ENCODE data around the gene ZNF195. TPM values are rescaled to one million over a fixed set of nuclear protein-coding genes. Genes with fewer than 3 reads are reported as not detected.
"Not testable (repeated sequence)": the region's sequence is repeated elsewhere in the genome, so short reads cannot be mapped to it uniquely, and the experiment has no call there.

The ZNF195 gene
- total and polyA plus RNA-seq, 9 donors = 8.3 to 26.0 (median 15.6) TPM

DNA sequence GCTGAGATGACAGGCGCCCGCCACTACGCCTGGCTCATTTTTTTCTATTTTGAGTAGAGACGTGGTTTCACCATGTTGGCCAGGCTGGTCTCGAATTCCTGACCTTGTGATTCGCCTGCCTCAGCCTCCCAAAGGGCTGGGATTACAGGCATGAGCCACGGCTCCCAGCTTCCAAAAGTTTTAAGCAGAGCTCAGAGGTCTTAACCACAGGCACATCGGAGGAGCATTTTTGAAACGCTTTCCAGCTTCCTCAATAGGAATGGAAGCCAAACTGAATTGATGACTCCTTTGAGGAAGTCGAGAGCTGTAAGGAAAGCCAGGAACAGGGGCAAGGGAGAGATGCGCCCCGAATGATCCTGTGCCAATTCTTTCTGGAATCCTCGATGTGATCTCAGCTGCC lies 14.5 kb upstream of the ZNF195 start:
- DNase-seq; H3K27ac ChIP-seq; H3K36me3 ChIP-seq; H3K27me3 ChIP-seq; intact Hi-C loops (cut with DNase I); H3K9me3 ChIP-seq; H3K4me1 ChIP-seq (ENCODE audit: insufficient read depth); H3K4me3 ChIP-seq: not testable (repeated sequence)
- WGBS, 3 donors = 41 to 58% (median 50%) methylated on average over 13 of the region's 13 CpGs

DNA sequence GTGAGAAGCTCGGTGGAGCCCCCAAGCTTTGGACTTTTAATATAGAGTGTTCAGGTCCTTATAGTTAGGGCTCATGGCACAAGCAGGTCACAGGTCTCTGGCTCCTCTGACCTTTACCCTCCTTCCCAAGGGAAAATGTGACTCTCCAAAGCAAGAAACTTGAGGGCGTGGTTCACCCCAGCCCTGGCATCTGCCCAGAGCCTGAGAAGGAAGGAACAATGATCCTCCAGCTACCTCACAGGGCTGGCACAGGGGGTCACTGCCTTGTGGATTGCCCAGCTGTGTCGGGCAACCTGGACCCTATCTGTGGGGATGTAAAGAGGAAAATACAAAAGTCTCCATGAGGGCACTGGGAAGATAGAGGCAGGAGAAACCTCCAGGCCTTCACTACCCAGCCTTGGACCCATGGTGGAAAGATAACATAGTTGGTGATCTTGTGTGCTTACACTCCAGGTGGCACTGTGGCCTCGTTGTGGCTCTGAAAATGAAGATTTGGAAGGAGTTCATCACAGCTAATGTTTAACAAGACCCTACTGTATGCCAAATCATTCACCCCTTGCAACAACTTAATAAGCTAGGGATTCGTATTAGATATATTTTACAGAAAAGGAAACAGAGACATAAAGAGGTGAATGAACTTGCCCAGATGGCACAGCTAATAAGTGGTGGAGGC lies 3.8 kb upstream of the ZNF195 start:
- Histone ChIP-seq H3K4me3 (no peak overlapping the region), H3K27ac (no peak overlapping the region), H3K36me3 (no peaks in the 10 kb centered on the region), H3K4me1 (ENCODE audit: insufficient read depth) (peaks cover 1% of the 10 kb centered on the region), H3K27me3 (no peaks in the 10 kb centered on the region), H3K9me3 (no peaks in the 10 kb centered on the region)
- 78 to 80% (median 79%) methylated on average over 5 of the region's 5 CpGs for WGBS, 3 donors
- no peak for TF ChIP-seq POLR2A (IDR thresholded peaks at IDR 0.05)
- TF ChIP-seq EP300 (IDR thresholded peaks at IDR 0.05) = no peak
- intact Hi-C loops (cut with DNase I) = no loop called here
- no peak for DNase-seq

DNA sequence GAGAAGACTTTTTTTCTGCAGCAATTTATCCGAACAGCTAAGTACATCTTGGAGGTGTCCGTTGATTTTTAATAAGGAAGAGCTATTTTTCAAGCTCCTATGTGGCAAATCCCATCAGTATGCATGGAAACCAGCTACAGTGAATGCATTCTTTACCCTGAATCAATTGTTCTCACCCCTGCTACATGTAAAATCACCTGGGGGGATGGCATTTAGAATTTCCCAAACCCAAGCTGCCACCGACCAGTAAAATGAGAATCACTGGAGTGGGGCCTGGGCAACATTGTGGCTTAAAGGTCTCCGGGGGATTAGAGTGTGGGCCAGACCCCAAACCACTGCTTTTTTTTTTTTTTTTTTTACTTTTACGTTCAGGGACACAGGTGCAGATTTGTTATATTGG lies 2.8 kb upstream of the ZNF195 start:
- no peak overlapping the region for H3K4me3 ChIP-seq
- H3K9me3 ChIP-seq = no peaks in the 10 kb centered on the region
- no peak overlapping the region for H3K27ac ChIP-seq
- DNase-seq = no peak
- H3K27me3 ChIP-seq = no peaks in the 10 kb centered on the region
- TF ChIP-seq, protein P1, sequence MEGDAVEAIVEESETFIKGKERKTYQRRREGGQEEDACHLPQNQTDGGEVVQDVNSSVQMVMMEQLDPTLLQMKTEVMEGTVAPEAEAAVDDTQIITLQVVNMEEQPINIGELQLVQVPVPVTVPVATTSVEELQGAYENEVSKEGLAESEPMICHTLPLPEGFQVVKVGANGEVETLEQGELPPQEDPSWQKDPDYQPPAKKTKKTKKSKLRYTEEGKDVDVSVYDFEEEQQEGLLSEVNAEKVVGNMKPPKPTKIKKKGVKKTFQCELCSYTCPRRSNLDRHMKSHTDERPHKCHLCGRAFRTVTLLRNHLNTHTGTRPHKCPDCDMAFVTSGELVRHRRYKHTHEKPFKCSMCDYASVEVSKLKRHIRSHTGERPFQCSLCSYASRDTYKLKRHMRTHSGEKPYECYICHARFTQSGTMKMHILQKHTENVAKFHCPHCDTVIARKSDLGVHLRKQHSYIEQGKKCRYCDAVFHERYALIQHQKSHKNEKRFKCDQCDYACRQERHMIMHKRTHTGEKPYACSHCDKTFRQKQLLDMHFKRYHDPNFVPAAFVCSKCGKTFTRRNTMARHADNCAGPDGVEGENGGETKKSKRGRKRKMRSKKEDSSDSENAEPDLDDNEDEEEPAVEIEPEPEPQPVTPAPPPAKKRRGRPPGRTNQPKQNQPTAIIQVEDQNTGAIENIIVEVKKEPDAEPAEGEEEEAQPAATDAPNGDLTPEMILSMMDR (IDR thresholded peaks at IDR 0.05) = no peak
- no peak for TF ChIP-seq POLR2A (IDR thresholded peaks at IDR 0.05)
- TF ChIP-seq EP300 (IDR thresholded peaks at IDR 0.05) = no peak
- 82 to 88% (median 86%) methylated on average over 5 of the region's 5 CpGs for WGBS, 3 donors
- no peaks in the 10 kb centered on the region for H3K36me3 ChIP-seq
- H3K4me1 ChIP-seq (ENCODE audit: insufficient read depth) = peaks cover 1% of the 10 kb centered on the region
- intact Hi-C loops (cut with DNase I) = no loop called here

DNA sequence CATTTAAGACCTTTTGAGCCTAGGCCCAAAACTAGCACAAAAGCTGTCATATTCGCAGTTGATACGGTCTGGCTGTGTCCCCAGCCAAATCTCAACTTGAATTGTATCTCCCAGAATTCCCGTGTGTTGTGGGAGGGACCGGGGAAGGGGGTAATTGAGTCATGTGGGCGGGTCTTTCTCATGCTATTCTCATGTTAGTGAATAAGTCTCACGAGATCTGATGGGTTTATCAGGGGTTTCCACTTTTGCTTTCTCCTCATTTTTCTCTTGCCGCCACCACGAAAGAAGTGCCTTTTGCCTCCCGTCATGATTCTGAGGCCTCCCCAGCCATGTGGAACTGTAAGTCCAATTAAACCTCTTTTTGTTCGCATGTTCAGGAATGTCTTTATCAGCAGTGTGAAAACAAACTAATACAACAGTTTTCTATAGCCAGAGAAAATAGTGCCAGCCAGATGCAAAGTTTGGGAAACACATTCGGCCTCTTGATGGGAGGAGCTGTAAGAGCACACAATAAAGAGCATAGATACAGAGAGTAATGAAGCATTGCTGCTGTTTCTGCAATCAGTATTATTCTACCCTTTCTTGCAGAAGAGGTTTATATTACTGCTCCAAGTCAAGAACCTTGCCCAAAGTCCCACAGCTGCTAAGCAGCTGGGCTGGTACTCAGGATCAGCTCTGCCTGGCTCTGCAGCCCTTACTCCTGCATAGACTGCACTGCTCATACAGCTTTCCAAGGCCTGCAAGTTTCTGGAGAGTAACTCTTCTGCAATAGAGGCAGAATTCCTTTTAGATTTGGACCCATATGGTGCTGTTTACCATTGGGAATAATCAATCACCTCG lies 2.0 kb upstream of the ZNF195 start:
- Histone ChIP-seq H3K4me3 (no peak overlapping the region), H3K27me3 (no peaks in the 10 kb centered on the region), H3K4me1 (ENCODE audit: insufficient read depth) (peaks cover 1% of the 10 kb centered on the region), H3K27ac (no peak overlapping the region), H3K36me3 (no peaks in the 10 kb centered on the region), H3K9me3 (no peaks in the 10 kb centered on the region)
- DNase-seq = peak in 3 of 5 donors; percentile 28 to 51 (median 41)
- TF ChIP-seq, protein P1 (IDR thresholded peaks at IDR 0.05) = no peak
- TF ChIP-seq POLR2A (IDR thresholded peaks at IDR 0.05) (no peak), EP300 (IDR thresholded peaks at IDR 0.05) (no peak)
- intact Hi-C loops (cut with DNase I) = no loop called here
- 33 to 53% (median 34%) methylated on average over 12 of the region's 12 CpGs for WGBS, 3 donors

DNA sequence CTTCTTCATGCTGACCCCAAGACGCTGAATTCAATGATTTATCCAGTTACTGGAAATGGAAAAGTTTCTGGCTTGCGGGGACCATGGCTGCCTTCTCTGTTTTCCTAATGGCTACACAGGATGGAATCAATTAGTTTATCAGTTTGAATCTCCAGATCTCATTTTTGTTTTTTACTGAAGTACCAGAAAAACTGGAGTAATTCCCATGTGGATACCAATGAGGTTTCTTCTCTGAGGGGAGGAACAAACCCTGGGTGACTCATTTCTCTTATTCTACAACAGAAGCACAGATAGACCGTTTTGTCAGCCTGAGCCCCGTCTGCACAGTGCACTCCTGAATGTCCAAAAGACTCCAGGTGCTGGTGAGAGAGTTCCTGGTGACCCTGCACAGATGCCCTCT lies 3.4 kb downstream of the ZNF195 start:
- intact Hi-C loops (cut with DNase I) = no loop called here
- WGBS, 3 donors = 80 to 82% (median 81%) methylated on average over 4 of the region's 4 CpGs

More for the DNA sequence above, 3.4 kb downstream of the ZNF195 start:
- H3K4me1 ChIP-seq (ENCODE audit: insufficient read depth) = no peaks in the 10 kb centered on the region
- TF ChIP-seq POLR2A (IDR thresholded peaks at IDR 0.05) (no peak), EP300 (IDR thresholded peaks at IDR 0.05) (no peak)
- TF ChIP-seq, protein P1 (IDR thresholded peaks at IDR 0.05) = no peak
- no peak for DNase-seq
- H3K36me3 ChIP-seq = no peaks in the 10 kb centered on the region
- H3K27me3 ChIP-seq = no peaks in the 10 kb centered on the region
- H3K9me3 ChIP-seq = no peaks in the 10 kb centered on the region
- H3K4me3 ChIP-seq = no peak overlapping the region
- no peak overlapping the region for H3K27ac ChIP-seq
